Measurements from ENCODE around the gene EPS15. TPM values are rescaled to one million over a fixed set of nuclear protein-coding genes. Genes with fewer than 3 reads are reported as not detected.
A peak's percentile ranks its signal among the peaks of the same experiment; 100 is the strongest.

The EPS15 gene
- total RNA-seq, 1 donor = 82.2 TPM

DNA sequence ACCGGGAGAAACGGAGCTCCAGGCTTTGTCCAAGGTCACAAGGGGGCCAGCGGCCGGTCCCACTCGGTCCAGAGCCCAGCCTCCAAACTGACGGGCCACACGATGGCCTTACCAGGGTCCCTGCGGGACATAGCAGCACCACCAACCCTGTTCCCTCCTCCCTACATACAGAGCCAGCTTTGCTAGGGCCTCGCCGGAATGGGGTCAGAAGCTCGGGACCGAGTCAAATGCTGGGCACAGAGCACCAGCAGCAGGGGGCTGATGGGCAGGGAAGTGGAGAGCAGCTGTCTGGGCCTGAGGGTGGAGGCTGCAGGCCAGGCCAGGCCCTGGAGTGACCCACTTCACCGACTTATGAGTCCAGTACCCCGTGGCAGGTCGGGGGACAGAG, 173.8 kb downstream of the EPS15 start:
- H3K4me1 ChIP-seq (ENCODE audit: insufficient read depth, low read length) = no peaks in the 10 kb centered on the region
- no peak overlapping the region for H2AFZ ChIP-seq (ENCODE audit: low read length)
- DNase-seq (ENCODE audit: insufficient read length, low spot score, missing footprints) = no peak
- H3K27ac ChIP-seq (ENCODE audit: low read depth, low read length) = no peak overlapping the region
- H4K20me1 ChIP-seq (ENCODE audit: insufficient read depth, low read length) = no peaks in the 10 kb centered on the region
- TF ChIP-seq, protein P1, sequence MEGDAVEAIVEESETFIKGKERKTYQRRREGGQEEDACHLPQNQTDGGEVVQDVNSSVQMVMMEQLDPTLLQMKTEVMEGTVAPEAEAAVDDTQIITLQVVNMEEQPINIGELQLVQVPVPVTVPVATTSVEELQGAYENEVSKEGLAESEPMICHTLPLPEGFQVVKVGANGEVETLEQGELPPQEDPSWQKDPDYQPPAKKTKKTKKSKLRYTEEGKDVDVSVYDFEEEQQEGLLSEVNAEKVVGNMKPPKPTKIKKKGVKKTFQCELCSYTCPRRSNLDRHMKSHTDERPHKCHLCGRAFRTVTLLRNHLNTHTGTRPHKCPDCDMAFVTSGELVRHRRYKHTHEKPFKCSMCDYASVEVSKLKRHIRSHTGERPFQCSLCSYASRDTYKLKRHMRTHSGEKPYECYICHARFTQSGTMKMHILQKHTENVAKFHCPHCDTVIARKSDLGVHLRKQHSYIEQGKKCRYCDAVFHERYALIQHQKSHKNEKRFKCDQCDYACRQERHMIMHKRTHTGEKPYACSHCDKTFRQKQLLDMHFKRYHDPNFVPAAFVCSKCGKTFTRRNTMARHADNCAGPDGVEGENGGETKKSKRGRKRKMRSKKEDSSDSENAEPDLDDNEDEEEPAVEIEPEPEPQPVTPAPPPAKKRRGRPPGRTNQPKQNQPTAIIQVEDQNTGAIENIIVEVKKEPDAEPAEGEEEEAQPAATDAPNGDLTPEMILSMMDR (IDR thresholded peaks at IDR 0.05; ENCODE audit: extremely low read depth, low read depth, low read length) = no peak
- H3K27me3 ChIP-seq (ENCODE audit: insufficient read depth, low read length) = peaks cover 43% of the 10 kb centered on the region
- H3K79me2 ChIP-seq (ENCODE audit: insufficient read depth, low read length) = no peaks in the 10 kb centered on the region
- no peak overlapping the region for H3K4me3 ChIP-seq (ENCODE audit: insufficient read depth, low read length)
- no peak overlapping the region for H3K4me2 ChIP-seq (ENCODE audit: insufficient read depth, low read length)
- no peaks in the 10 kb centered on the region for H3K9me3 ChIP-seq (ENCODE audit: low read depth, low read length)
- no peaks in the 10 kb centered on the region for H3K36me3 ChIP-seq (ENCODE audit: insufficient read depth, low read length)

DNA sequence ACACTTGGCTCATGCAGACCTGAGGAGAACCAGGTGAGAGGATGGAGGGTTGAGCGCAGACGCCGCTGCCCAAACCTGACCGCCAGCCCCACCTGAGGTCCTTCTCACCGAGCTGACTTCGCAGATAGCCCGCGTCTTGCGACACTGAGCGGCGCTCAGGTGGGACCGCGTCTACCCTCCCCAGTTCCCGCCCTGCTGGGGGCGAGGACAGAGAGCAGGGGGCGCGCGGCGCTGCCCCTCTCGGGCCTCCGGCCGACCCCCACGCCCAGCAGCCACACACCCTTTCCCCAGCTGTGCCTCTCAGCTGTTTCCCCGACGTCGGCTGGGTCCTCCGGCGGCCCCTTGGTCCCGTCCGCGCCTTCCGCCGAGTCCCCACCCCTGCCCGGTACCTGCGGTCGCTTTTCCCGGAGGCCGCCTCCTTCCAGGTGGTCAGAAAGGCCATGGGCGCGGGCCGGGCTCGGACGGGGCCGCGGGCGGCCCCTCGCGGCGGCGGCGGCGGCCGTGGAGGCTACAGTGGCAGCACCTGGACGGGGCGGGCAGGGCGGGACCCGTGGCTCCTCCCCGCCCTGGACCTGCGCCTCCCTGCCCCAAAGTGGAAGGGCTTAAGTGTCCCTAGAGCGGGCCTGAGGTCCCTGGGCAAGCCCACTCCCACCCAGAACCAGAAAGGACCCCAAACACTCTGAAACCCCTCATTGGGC, 174.3 kb downstream of the EPS15 start:
- H2AFZ ChIP-seq (ENCODE audit: low read length) = no peak overlapping the region
- H4K20me1 ChIP-seq (ENCODE audit: insufficient read depth, low read length) = no peaks in the 10 kb centered on the region
- H3K27me3 ChIP-seq (ENCODE audit: insufficient read depth, low read length) = peaks cover 43% of the 10 kb centered on the region
- no peak overlapping the region for H3K27ac ChIP-seq (ENCODE audit: low read depth, low read length)
- no peaks in the 10 kb centered on the region for H3K79me2 ChIP-seq (ENCODE audit: insufficient read depth, low read length)
- no peaks in the 10 kb centered on the region for H3K36me3 ChIP-seq (ENCODE audit: insufficient read depth, low read length)
- DNase-seq (ENCODE audit: insufficient read length, low spot score, missing footprints) = peak; percentile 77
- H3K4me3 ChIP-seq (ENCODE audit: insufficient read depth, low read length) = no peak overlapping the region
- H3K4me2 ChIP-seq (ENCODE audit: insufficient read depth, low read length) = no peak overlapping the region
- H3K4me1 ChIP-seq (ENCODE audit: insufficient read depth, low read length) = no peaks in the 10 kb centered on the region
- H3K9me3 ChIP-seq (ENCODE audit: low read depth, low read length) = no peaks in the 10 kb centered on the region
- TF ChIP-seq, protein P1 (IDR thresholded peaks at IDR 0.05; ENCODE audit: extremely low read depth, low read depth, low read length) = no peak

DNA sequence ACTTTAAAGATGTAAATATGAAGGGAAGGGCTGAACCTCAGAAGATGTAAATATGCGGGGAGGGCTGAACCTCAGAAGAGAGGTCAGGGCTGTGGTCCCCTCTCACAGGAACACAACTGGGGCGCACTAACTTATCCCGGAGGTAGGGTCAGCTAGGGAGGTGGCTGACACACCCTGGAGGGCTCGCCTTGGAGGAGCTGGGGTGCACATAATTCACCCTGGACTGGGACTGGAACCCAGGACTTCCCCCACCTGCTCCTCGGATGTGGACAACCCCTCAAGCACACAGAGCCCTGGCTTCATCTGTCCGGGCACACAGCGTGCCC, 174.8 kb downstream of the EPS15 start:
- Histone ChIP-seq H3K27me3 (ENCODE audit: insufficient read depth, low read length) (peaks cover 43% of the 10 kb centered on the region), H3K4me1 (ENCODE audit: insufficient read depth, low read length) (no peaks in the 10 kb centered on the region), H3K36me3 (ENCODE audit: insufficient read depth, low read length) (no peaks in the 10 kb centered on the region), H3K4me3 (ENCODE audit: insufficient read depth, low read length) (no peak overlapping the region), H3K79me2 (ENCODE audit: insufficient read depth, low read length) (no peaks in the 10 kb centered on the region), H4K20me1 (ENCODE audit: insufficient read depth, low read length) (no peaks in the 10 kb centered on the region), H3K9me3 (ENCODE audit: low read depth, low read length) (no peaks in the 10 kb centered on the region), H3K4me2 (ENCODE audit: insufficient read depth, low read length) (no peak overlapping the region), H2AFZ (ENCODE audit: low read length) (no peak overlapping the region), H3K27ac (ENCODE audit: low read depth, low read length) (no peak overlapping the region)
- DNase-seq (ENCODE audit: insufficient read length, low spot score, missing footprints) = no peak
- TF ChIP-seq, protein P1 (IDR thresholded peaks at IDR 0.05; ENCODE audit: extremely low read depth, low read depth, low read length) = no peak

DNA sequence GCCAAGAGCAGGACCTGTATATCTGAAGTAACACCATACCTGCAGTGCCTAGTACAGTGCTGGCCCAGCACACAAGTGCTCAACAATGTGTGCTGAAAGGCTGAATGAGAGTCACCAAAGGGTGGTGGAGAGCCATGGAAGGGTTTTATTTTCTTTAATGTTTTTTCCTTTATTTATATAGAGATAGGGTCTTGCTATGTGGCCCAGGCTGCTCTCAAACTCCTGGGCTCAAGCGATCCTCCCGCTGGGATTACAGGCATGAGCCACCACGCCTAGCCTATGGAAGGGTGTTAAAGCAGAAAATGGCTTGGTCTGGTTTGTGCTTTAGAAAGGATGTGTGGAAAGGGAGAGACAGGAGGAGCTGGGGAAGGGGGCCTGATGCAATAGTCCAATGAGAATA, 175.4 kb downstream of the EPS15 start:
- no peak overlapping the region for H3K4me2 ChIP-seq (ENCODE audit: insufficient read depth, low read length)
- H3K4me3 ChIP-seq (ENCODE audit: insufficient read depth, low read length) = no peak overlapping the region
- H3K36me3 ChIP-seq (ENCODE audit: insufficient read depth, low read length) = no peaks in the 10 kb centered on the region
- no peaks in the 10 kb centered on the region for H4K20me1 ChIP-seq (ENCODE audit: insufficient read depth, low read length)
- TF ChIP-seq, protein P1 (IDR thresholded peaks at IDR 0.05; ENCODE audit: extremely low read depth, low read depth, low read length) = no peak
- peaks cover 43% of the 10 kb centered on the region for H3K27me3 ChIP-seq (ENCODE audit: insufficient read depth, low read length)
- H3K27ac ChIP-seq (ENCODE audit: low read depth, low read length) = no peak overlapping the region
- no peak overlapping the region for H2AFZ ChIP-seq (ENCODE audit: low read length)
- no peaks in the 10 kb centered on the region for H3K4me1 ChIP-seq (ENCODE audit: insufficient read depth, low read length)
- no peaks in the 10 kb centered on the region for H3K79me2 ChIP-seq (ENCODE audit: insufficient read depth, low read length)
- H3K9me3 ChIP-seq (ENCODE audit: low read depth, low read length) = no peaks in the 10 kb centered on the region
- peak; percentile 68 for DNase-seq (ENCODE audit: insufficient read length, low spot score, missing footprints)
